HepG2 (cell line): ENCODE data around the gene NUBP2. TPM values are rescaled to one million over a fixed set of nuclear protein-coding genes. Genes with fewer than 3 reads are reported as not detected.

Experiments used
- KIAA2018 ChIP-seq: sonication (generic); formaldehyde crosslinking; IDR thresholded peaks from 2 replicates; pipeline ENCODE4 v1.5.0; 2020; ENCODE audit warnings: mild to moderate bottlenecking, missing genetic modification reagents, borderline replicate concordance
- TP53 ChIP-seq: sonication (generic); formaldehyde crosslinking; conservative IDR thresholded peaks from 2 replicates; pipeline ENCODE4 v1.4.0; 2020; ENCODE audit warnings: missing genetic modification reagents
- polyA plus RNA-seq, 8 experiments: library from polyadenylated mRNA; depleted of rRNA in 3 of 8; stranded (reverse) in 7 of 8; unstranded in 1 of 8; fragments of >200 nt; fragmentation: Illumina TruSeq in 4 of 8; extraction: Trizol in 4 of 8; gene quantifications; 2 replicates each; pipeline versions ENCODE4 v1.2.1 to v1.2.3, GENCODE V29; 2011 to 2016; ENCODE audit warnings: low read depth in 4 of 8, missing spikeins in 1 of 8, mixed read lengths in 1 of 8; ENCODE audit not compliant: insufficient read depth in 1 of 8
- total RNA-seq, 5 experiments: library from RNA; depleted of rRNA; stranded (reverse); fragments of >200 nt; fragmentation: Illumina TruSeq; extraction: Trizol; gene quantifications; 2 replicates each; pipeline ENCODE4 v1.2.3, GENCODE V29; 2016; ENCODE audit warnings: low read depth in 1 of 5

NUBP2 gene
- total and polyA plus RNA-seq, 2 of the 13 experiments (the other 11 are each of a cell fraction or from before 2014, with no cell fraction given) = 25.7 to 61.5 TPM

DNA sequence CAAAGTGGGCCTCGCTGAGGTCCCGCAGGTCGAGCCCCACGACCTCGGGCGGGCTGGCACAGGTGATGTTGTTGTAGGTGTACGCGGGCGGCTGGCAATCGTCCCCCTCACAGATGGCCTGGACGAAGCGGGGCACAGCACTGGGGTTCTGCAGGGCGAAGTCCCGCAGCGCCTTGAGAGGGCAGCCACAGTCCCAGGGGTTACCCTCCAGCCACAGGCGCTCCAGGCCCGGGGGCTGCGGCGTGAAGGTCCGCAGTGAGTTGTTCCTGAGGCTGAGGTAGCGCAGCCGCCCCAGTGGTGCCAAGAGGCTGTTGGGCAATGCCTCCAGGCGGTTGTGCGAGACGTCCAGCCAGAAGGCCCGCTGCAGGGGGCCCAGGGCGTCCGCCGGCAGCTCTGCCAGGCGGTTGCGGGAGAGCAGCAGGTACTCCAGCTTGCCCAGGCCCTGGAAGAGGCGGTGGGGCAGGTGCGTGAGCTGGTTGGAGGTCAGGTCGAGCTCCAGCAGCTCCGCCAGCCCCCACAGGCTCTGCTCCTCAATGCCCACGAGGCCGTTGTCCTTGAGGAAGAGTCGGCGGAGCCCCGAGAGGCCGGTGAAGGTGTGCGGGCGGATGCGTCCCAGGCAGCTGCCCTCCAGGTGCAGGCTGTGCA lies 8.0 kb downstream of the NUBP2 start (continued):
- TF ChIP-seq KIAA2018 (CRISPR knock-in tag) (no peak), TP53 (CRISPR knock-in tag) (no peak)
